ENCODE measurements around the gene MAST4.
"Not testable (repeated sequence)": the region's sequence is repeated elsewhere in the genome, so short reads cannot be mapped to it uniquely, and the experiment has no call there.

MAST4 gene

DNA sequence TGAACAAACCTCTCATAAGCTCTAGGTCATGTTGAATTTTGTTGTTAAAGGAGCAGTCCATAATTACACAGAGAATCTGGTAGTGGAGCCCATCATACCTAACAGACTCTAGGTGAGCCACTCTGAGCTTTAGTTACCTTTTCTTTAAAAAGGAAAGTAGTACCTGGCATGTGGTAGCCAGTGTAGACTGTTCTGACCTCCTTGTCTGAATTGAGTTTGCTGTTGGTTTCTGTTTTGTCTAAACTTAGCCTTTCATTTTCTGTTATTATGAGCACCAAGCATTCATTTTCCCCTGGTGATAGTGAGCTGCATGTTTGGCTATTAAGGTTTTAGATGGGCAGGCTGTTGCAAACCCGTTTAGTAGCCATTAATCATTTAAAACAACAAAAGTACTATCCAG, 112.2 kb downstream of the MAST4 start:
- no peak for DNase-seq

- no peak for DNase-seq
These were observed 114.4 kb downstream of the MAST4 start for GRCh38 chr5:66710557-66711088.

- no peak for DNase-seq
These were observed 117.8 kb downstream of the MAST4 start for GRCh38 chr5:66713998-66714397.

DNA sequence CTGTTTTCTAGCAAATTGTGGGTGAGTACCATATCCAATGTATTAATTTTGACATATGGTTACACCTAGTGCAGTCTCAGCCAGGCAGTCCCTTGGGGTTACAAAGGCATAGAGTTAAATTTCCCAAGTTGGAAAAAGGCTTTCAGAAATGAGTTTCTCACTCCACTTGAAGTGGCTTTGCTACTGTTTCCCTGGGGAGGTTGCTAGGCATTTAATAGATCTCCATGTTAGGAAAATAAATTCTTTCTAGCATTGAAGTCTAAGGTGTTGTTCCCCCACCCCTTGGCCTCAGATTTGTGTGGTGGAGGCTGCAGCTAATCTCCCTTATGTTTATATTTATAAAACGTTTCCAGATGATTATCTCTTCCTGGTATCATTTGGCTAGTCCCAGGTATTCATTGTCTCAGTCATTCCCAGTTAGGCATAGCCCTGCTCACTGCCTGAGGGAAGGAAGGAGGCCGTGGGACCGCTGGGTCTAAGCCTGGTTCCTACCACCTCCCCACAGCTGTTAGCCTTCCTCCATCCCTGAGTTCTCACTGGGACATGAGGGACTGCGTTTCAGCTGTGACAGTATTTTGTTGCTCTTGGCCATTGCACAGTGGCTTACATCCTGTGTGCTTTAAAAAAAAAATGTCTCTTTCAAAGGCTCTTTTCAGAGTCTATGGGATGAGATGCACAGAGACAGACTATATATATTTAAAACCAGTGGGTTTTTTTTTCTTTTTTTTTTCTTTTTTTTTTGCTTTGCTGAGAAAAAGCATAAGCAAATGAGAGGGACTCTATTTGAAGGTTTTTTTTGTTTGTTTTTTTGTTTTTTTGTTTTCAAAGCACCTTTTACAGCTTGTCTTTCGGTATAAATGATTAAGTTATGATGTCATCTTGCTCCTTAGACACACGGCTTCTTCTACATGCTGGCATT, 121.5 kb downstream of the MAST4 start:
- DNase-seq, result no peak

GRCh38 chr5:66718374-66719002, 122.3 kb downstream of the MAST4 start:
- DNase-seq, result no peak

GRCh38 chr5:66720780-66721179, 124.6 kb downstream of the MAST4 start:
- no peak for DNase-seq

GRCh38 chr5:66722686-66723085, 126.5 kb downstream of the MAST4 start:
- DNase-seq, result no peak

DNA sequence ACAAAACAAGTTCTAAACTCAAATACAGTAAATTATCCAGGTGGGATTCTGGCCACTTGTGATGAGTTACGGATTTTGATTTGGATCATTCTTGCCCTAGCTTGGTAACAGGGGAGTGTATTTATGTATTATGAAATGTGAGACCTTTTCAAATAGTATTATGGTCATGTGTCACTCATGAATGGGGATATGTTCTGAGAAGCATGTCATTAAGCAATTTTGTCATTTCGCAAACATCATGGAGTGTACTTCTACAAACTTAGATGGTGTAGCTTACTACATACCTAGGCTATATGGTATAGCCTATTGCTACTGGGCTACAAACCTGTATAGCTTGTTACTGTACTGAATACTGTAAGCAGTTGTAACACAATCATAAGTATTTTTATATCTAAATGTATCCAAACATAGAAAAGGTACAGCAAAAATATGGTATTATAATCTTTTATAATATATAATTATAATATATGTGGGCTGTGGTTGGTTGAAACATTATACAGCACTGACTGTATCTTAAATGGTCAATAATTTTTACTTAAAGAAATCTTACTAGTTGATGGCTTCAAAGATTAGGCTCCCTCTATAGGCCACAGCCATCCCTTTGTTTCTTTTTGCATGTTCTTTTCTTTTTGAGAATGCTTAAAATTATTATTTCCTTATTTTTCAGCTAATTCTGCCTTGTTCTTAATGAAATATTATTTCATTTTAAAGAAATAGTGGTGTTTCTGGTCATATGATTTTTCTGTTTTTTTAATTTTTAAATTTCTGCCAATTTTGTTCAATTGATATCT, 128.4 kb downstream of the MAST4 start:
- DNase-seq, result no peak

GRCh38 chr5:66727630-66728029, 131.4 kb downstream of the MAST4 start:
- DNase-seq, result no peak

GRCh38 chr5:66728049-66728448, 131.9 kb downstream of the MAST4 start:
- no peak for DNase-seq

DNA sequence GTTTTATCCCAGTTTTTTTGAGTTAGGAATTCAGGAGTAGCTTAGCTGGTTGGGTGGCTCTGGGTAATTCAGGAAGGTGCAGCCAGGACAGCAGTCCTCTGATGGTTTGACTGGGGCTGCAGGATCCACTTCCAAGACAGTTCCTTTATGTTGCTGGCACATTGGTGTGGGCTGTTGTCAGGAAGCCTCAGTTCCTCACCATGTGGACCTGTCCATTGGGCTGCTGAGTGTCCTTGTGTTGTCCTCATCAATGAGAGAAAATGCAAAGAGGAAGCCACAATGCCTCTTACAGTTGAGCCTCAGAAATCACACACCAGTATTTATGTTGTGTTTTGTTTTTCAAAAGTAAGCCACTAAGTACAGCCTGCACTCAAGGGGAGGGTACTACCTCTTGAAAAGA, 140.9 kb downstream of the MAST4 start:
- DNase-seq, result no peak

DNA sequence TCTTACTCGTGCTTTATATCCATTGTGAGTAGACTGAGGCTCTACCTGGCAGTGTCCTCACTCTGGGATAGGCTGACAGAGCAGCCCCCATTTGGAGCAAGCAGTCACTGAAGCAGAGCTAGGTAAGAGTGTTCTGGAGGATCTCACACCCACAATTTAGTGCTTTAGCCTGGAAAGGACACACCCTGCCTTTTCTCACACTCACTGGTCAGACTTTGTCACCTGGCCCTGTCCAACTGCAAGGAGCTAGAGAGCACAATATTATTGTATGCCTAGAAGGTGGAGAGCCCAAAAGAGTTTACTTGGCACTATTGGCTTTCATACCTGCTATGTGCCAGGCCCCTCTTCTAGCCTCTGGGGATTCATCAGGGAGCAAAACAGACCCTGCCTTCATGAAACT, 141.9 kb downstream of the MAST4 start:
- DNase-seq, result no peak

DNA sequence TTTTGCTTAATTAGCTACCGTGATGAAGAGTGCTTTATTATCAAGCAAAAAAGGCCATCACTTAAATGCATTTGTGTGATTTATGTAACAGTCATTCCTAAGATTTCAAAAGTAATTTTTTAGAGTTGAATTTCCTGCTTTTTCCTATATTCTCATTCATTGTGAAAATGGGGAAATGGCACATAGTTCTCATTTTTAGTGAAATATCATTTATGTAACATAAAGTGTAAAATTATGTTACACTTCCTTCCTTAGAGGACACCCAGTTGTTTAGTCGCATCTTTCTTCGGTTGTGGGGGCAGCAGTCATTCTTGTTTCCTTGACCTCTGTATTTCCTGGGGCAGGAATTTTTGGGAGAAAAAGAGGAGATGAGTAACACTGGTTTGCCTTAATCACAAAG, 142.8 kb downstream of the MAST4 start:
- no peak for DNase-seq

GRCh38 chr5:66739951-66740350, 143.8 kb downstream of the MAST4 start:
- no peak for DNase-seq

GRCh38 chr5:66741394-66741793, 145.2 kb downstream of the MAST4 start:
- DNase-seq, result no peak

DNA sequence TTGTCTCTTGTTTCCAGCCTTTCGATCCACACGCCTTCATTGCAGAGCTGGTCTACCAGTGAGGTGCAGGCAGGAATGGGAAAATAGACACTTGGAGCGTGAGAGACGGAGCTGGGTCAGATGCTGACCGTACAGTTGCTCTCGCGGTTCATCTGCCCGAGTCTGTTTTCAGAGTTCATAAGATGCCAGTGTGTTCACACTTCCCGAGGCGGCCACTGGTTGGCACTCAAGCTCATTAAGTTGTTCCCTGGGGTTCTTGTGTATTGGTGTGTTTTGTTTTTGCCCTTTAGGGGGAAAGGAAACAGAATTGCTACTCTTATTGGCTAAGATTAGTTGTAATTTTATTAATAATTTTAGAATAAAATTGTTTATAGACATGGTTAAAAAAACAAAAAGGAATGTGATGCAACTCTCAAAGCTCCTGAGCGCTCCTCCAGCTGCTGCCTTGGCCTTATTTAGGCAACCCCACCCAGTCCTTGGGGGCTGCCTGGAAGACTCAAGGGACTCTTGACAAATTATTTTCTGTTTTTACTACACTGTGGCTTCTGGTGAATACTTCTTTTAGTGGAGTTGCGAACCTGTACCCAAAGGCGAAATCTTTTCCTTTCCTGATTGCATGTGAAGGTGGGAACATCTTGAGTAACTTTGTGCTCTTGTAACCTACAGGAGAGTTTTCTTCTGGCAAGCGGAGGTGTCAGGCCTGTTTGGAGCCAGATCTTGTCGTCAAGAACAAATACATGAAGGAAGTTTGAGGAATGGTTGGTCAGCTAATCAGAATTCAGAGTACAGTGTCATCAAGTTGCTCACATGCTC, 146.1 kb downstream of the MAST4 start:
- no peak for DNase-seq

DNA sequence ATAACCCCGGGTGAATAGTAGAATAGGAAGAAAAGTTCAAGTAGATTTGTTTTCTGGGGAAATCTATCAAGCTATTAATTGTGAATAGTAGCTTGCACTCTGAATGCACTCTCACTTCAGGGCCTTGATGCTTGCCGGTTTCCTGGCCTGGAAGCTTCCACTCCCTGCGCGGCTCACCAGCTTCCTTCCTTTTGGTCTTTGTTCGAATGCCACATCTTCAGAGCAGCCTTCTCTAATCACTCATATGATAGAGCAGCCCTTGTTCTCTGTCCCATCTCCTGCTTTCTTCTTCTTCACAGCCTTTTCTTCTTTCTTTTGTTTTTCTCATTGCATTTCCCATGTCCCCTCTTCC, 146.7 kb downstream of the MAST4 start:
- no peak for DNase-seq

- no peak for DNase-seq
These were observed 147.2 kb downstream of the MAST4 start for GRCh38 chr5:66743344-66743743.

GRCh38 chr5:66744040-66744439, 147.8 kb downstream of the MAST4 start:
- no peak for DNase-seq

DNA sequence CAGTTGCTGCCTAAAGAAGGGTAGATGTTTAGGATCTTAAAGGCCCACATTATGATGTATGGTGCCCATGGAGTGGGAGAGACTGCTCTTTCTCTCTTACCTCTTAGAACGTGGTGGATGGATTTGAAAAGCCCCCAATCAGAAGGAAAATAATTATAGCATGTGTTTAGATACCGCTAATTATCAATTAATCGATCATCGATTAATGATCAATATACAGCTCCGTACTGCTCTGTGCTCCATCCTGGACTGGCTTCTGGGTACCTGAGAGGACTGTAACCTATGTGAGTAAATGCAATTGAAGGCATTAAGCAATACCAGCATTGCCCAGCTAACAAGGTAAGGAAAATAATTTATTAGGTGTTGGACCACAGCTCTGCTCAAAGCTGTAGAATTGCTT, 149.1 kb downstream of the MAST4 start:
- no peak for DNase-seq

- no peak for DNase-seq
These were observed 151.4 kb downstream of the MAST4 start for GRCh38 chr5:66747607-66748006.

DNA sequence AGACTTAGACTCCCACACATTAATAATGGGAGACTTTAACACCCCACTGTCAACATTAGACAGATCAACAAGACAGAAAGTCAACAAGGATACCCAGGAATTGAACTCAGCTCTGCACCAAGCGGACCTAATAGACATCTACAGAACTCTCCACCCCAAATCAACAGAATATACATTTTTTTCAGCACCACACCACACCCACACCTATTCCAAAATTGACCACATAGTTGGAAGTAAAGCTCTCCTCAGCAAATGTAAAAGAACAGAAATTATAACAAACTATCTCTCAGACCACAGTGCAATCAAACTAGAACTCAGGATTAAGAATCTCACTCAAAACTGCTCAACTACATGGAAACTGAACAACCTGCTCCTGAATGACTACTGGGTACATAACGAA, 156.5 kb downstream of the MAST4 start:
- not testable (repeated sequence) for DNase-seq

All from cortex of kidney (tissue), 1 donor.